ENCODE measurements around the gene CFAP61.

The CFAP61 gene

DNA sequence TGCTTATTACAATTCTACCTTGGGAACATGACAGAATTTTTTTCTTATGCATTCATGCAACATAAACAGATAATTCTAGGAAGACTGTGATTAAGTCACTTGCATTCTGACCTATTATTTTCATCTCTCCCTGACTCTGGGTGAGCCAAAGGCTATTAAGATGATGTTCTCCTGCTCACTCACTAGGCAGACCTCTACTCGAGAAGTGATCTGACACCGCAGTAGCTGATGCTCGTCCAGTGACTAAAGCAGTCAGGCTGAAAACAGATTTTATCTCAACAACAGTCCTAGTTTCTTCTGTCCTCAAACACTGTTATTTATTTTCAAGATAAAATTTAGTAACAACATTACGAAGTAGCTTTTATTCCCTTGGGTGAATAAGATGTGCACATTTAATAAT, 17.8 kb upstream of the CFAP61 start:
- no peak for DNase-seq

DNA sequence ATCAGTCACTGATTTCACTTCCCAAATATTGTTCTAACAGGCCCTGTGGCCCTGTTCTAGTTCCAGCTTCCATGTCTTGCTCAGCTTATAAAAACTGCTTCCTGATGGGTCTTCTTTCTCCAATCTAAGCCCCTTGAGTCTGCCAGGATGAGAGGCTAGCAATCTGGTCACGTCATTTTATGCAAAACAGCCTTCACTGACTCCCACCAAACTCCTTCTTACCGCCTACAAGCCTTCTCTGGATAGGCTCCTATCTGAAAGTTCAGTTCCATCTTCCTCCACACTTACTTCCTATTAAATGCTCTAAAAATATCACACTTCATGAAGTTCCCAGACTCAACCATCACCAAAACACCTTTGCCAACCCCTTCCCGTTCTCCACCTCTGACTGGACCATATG, 15.6 kb upstream of the CFAP61 start:
- no peak for DNase-seq

DNA sequence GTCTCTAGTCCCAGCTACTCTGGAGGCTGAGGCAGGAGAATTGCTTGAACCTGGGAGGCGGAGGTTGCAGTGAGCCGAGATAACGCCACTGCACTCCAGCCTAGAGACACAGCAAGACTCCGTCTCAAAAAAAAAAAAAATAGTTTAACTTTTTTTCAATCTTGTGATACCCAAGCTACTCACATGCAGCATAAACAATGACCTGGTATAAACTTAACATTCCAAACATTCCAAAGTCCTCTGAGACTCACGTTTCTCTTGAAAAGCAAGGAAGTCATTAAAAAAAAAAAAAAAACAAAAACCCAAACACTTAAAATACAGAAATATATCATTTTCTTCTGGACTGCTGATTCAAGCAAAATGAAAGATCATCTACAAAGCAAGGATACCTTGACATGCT, 14.4 kb upstream of the CFAP61 start:
- no peak for DNase-seq

DNA sequence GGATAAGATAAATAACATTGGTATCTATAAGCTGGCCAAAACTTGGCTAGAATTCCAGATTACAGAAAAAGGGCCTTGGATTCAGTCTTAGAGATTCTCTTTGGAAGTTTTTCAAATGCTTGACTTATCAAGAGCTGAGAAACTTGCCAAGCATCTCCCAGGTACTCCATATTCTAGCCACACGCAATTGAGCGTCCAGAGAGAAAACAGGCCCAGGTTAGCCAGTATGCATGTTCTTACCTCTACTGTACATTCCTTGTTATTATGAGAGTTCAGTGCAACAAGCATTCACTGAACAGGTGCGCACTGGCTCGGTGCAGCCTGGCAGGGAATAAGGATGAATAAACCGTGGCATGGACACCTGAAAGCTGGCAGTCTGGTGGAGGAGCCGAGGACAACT, 13.7 kb upstream of the CFAP61 start:
- DNase-seq = no peak

DNA sequence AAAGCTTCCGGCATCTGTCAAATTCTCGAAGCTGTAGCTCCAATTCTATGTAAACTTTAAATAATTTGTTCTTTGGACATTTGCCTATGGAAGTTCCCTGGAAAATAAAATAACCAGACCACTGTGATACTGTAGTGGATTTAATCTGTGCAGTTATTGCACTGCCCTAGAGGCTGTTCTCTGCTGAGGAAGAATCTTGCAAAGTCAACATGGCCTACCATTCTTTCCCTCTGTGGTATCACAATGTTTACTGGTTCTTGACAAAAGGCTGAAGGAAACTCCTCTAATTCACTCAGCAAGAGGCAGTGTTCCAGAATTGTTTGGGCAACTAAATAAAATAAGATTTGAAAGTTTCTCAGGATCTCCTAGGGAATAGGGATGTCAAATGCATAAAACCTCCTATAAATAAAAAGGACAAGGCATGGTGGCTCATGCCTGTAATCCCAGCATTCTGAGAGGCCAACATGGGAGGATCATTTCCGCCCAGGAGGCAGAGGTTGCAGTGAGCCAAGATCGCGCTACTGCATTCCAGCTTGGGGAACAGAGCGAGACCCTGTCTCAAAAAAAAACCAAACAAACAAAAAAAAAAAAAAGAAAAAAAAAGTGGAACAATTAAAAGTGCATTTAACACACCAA, 12.5 kb upstream of the CFAP61 start:
- no peak for DNase-seq

DNA sequence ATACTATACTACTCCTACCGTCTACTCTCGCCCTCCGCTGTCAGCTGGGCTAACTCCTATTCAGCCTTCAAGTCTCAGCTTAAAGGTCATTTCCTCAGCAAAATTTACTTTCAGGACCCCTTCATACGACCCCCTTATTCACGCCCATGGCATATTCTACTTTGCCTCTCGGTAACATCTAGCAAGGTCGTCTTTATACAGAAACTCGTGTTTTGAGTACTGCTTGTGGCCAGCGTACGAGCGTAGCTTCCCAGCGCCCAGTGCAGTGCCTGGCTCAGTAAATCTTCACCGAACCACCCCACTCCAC, 612 bp upstream of the CFAP61 start:
- DNase-seq = no peak

DNA sequence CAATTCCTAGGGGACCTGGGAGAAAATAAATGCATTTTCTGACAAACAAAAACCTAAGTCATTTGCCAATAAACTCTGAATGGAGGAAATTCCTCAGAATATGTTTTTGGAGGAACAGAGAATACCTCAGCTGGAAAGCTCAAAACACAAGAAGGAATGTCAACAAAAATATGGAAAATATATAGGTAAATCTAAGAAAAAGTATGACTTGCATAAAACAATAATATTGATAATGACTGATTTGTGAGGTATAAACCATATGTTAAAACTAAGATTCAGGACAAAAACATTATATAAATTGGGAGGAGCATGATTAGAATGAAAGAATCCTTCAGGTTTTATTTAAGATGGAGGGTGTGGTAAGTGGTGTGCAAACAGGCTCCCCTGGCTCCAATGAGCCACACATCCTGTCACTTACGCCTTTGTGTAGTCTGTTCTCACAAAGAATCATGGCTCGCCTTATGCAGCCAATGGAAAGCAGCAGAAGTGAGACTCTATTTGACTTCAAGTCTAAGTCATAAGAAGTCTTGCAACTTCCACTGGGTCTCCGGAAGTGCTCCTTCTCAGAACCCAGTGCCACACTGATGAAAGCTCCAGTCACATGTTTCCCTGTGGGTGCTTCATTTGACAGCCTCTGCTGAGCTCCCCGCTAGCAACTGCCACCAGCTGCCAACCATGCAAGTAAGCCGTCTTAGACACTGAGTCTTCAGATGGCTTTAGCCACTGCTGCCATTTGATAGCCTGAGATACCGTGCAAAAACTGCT, 8.1 kb downstream of the CFAP61 start:
- no peak for DNase-seq

DNA sequence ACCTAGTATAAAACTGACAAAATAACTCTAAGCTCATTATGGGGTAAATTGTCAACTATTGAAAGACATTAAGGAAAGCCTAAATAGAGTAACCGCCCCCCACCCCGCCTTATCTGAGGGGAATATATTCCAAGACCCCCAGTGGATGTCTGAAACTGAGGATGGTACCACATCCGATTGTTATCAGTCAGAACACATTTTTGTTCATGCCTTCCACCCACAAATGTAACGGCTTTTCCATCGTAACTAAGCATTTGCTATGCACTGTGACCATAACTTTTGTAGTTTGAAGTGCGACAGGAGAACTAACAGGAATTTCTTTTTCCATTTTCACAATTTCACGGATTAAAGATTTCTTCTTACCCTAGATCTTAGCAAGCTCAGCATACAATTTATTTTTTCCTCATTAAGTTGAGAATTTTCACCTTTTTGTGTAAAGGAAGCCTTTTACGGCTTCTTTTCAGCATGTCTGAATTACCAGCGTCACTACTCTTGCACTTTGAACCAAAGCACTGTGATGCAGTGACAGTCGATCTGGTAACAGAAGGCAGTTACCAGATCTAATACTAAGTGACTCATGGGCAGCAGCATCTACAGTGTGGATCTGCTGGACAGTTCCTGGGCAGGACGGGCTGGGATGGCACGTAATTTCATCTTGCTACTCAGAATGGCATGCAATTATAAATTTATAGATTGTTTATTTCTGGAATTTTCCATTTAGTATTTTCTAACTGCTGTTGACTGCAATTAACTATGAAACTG, 11.8 kb downstream of the CFAP61 start:
- DNase-seq = no peak

DNA sequence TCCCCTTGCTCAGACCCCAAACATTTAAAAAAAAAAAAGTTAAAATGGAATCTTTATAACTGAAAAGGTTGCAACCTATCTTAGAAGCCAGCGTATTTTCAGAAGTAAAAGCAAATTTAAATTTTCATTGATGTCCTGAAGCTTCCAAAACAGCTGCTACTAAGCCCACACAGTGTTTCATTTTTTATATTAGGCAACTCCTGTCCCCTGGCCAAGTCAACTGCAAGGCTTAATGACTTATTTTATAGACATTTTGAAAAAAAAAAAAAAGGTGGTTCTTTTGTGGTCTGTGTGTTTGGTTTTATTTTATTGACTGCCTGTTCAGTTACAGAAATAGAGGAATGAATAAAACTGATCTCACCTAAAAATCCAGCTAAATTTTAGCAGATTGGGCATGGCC, 13.0 kb downstream of the CFAP61 start:
- no peak for DNase-seq

DNA sequence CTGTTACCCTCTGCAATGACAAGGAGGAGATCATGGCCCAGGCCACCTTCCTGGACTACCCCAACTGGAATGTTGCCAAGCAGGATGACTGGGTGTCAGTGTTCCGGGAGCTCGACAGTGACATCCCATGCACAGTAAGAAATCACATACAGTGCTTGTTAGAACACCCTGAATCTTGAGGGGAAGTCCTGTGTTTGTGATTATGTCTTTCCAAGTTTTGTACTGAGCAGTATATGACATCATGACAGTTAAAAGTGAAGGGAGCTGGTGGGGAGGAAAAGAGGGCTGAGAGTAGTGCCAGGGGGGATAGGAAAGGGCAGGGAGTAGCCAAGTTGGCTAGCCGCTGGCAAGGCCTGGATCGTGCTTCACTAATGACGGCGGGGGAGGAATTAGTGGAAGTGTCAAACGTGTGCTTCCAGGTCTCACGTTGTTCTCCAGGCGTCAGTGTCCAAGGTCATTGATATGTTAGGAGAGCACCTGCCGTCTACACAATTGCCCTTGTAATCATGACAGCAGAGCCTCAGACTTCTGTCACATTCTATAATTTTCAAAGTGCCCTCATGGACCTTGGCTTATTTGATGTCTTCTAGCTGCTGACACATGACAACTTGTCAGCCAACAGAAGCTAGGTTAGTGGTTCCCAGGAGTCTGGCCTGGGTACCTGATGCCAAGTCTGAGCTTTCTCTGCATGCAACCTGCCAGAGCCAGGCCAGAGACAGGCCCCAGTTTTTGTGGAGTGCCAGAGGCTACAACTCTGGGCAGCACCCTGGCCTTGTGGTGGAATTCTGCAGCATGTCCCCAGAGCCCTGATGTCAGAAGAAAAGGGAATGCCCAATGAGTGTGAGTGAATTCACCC, 18.8 kb downstream of the CFAP61 start:
- no peak for DNase-seq

DNA sequence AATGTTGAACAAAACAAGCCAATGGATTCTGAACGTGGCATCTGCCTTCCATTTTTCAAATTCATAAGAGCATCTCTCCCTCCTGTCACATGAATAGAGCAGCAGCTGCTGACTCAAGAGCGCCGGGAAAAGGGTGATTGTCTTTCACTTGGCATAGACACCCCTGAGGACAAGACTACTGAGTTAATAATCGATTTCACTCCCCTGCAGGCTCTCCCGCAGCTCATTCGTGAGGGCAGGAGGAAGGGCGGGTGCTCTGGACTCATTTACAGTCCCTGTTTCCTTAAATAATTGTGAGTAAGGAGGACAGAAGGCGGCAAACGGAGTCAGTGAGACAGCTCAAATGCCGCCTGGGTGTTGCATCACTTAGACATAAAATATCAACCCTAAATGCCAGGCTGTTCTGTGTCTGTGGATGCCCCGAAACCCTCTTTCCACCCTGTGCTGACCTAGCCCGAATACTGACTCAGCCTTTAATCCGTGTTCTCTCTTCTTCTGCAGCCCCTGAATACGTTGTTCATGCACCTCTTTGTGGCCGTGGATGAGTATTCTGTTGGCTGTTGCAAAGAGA, 21.6 kb downstream of the CFAP61 start:
- DNase-seq = no peak

DNA sequence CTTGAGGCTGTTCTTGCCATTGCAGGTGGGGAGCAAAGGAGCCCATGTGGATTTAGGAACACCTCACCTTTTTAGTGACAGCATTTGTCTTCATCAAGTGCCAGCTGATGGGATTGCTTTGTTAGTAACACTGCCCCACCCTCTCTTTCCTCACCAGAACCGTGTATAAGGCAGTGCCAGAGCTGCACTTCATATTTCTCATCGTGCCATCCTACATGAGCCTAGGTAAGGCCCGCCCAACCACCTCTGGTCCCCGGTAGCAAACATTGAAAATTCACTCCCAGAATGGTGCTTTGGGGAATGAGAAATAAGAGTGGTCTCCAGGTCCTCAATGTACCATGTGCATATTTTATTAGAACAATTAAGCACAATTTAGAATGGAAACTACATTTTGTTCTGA, 22.7 kb downstream of the CFAP61 start:
- DNase-seq = no peak

DNA sequence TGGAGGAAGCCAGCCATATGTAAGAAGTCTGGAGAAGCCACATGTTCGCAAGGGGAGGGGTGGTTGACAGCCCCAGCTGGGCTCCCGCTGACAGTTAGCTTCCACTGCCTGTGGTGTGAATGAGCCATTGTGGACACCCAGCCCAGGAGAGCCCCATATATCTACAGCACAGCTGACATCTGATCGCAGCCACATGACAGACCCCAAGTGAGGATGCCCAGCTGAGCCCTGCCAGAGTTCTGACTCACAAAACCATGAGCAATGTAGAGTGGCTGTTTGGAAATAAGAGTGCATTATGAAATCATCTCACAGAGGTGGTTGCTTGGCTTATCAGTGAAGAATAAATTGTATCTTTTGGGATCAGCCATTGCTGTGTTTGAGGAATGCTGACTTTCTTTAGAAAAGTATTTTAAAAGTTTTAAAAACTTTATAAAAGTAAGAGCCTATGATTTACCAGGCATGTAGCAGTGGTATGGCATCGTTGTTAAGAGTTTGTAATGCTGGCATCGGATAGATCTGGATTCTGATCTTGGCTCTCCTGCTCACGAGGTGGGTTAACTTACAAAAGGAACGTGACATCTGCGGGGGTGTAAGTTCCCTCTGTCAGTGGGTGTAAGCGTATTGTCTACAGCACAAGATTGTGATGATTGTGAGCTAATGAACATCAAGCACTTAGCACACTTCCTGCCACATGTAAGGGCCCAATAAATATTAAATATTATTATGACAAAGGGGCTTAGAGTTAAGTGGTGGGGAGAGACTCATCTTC, 24.1 kb downstream of the CFAP61 start:
- peak; percentile 52 to 61 for DNase-seq

DNA sequence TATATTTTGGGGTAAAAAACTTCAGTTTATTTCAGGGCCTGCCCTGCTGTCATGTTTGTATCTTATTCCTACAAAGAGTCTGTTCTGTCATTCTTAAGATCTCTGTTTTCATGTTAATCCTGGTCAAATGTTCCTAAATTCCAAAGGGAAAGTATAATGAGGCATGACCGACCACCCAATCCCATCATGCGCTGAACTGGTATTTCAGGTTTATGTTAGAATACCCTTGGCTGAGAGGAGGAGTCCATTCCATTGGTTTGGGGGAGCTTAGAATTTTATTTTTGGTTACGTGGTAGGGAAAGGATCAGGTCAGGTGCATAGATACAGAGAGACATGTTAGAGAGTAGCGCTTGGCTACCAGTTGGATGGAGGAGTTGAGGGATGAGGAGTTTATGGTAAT, 25.7 kb downstream of the CFAP61 start:
- no peak for DNase-seq

DNA sequence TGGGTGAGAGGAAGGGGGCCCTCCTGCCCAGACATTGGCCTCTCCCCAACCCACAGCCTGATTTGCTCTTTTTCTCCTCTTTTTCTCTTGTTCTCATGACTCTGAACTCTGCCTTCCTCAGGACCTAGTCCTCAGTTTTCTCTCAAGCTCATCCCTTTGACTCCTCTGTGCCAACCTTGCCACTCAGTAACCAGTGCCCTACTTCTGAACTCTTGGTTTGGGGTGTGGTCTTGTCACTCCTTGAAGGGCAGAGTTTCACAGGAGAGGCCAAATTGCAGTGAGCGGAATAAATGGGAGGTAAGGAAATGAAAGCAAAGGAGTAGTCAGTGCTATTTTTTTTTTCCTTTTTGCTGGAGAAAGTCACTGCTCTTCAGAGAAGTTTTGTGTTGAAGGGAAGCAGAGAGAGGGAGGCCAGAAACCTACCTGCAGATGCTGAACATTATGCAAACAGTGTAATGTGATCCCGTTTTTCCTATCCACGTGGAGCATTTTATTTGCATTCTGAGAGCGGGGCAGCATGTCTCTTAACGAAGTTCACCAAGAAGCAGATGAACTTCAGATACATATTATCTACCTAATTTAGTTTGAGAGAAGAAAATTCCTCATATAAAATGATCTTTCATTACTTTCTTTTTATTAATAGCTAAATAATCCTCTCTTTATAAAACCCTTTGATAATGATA, 26.9 kb downstream of the CFAP61 start:
- no peak for DNase-seq

DNA sequence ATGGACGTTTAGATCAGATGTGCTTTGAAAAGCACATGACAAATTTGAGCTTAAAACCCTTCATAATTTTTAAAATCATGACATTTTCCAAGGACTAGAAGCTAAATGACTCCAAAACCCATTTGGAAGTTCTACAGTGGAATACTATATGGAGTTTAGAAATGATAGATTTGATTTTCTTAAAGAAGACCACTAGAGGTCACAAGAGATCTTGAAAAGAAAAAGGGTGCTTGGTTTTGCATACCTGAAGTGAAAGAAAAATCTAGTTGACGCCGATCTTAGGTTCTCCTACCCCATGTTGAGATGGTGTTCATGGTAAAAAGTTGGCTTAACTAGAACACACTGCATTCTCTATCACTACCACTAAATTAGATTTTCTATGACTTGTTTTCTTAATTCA, 31.5 kb downstream of the CFAP61 start:
- DNase-seq = peak; percentile 31 to 43

DNA sequence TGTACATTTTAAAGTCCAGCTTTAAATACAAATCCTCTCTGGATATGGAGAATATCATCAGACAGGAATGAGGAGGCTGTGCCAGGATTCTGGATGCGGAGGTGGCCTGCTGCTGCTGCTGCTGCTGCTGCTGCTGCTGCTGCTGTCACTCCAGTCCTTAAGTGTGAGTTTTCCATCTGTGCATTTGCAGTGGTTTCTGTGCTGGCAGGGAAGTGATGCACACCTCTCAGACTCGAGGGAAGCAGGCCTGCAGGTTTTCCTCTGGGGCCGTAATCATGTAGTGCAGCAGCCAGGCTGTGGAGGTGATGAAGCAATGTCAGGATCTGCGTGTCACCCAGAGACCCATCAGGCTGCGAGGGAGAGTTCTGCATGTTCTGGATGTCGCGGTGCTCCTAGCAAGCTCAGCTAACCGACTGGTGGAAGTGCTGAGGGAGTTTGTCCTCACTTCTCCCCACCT, 32.0 kb downstream of the CFAP61 start:
- DNase-seq = no peak

DNA sequence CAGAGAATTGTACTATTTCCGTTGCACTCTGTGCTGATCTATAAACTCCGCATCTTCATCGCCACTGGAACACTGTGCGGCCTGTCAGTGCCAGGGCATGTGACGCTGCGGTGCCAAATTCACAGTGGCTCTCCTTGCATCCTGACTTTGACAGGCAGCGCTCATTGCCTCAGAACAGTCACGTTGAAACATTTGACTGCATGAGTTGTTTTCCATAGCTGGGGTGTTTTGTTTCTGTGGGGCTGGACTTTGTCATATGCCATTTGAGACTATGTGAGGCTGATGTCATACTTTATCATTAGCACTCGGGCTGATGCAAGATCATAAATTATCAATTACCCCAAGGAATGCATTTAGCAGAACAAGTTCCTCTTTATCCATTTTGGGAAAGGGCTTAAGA, 32.7 kb downstream of the CFAP61 start:
- DNase-seq = no peak

DNA sequence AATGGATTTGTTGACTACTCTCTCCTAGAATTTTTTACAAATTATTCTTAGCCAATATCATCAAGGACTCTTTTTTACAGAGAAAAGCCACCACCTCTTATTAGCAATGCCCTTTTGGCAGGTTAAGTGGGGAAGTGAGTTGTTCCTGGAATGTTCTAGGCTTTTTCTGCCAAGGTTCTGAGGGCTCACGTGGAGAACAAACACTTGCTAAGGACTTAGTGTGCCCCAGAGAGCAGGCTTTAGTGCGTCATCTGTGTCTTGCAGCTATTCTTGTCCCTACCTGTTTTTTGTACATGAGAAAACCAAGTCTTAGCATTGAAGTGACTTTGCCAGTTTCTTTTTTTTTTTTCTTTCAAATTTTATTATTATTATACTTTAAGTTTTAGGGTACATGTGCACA, 33.5 kb downstream of the CFAP61 start:
- no peak for DNase-seq

DNA sequence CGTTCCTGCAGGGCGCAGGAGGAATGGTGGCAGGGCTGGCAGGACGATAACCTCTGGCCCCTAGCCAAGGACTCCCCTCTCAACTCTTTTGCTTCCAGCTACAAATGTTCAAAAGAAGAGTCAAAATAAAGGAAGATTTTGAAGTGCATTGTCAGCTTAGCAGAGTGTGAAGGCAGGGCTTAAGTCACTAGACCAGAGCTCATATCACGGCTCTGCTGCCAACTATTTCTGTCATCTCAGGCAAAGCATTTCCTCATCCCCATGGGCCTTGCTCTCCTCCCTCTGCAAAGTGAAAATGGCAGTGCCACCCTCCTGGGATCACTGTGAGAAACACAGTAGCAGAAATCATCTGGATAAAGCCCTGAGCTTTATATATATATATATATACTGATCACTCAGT, 36.7 kb downstream of the CFAP61 start:
- no peak for DNase-seq

DNA sequence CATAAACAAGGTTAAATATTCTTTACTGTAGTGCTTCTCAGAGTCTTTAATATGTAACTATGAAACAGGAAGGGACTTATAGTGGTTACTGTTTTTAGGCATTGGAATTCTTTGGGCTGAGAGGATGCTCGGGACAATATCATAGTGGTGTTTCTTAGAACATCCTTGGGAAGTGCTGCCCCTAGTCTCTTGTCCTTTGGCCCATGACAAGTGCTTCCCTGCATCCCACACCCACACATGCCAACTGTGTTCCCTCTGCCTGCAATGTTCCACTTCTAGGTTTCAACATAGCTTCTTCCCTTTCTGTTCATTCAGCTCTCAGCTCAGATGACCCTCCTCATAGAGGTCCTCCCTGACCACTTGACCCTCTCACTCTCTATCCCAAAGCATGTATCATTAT, 37.6 kb downstream of the CFAP61 start:
- peak in 1 of 2 donors; percentile 33 for DNase-seq

Measured in inflammatory macrophage treated with lipopolysaccharide for 1 hour (primary cell).